Kidney tubule cell (primary cell): ENCODE results near the gene HPDL.

Experiments
- DNase-seq: peaks from one replicate; pipeline ENCODE4 v3.0.0-alpha.2; 2018; ENCODE audit warnings: low spot score

HPDL gene

GRCh38 chr1:45322486-45323040 lies 4.1 kb upstream of the HPDL start:
- DNase-seq, result no peak

- DNase-seq, result no peak
Observed at GRCh38 chr1:45325851-45326506, 716 bp upstream of the HPDL start.

GRCh38 chr1:45327644-45328515 lies 1.2 kb downstream of the HPDL start:
- no peak for DNase-seq

DNA sequence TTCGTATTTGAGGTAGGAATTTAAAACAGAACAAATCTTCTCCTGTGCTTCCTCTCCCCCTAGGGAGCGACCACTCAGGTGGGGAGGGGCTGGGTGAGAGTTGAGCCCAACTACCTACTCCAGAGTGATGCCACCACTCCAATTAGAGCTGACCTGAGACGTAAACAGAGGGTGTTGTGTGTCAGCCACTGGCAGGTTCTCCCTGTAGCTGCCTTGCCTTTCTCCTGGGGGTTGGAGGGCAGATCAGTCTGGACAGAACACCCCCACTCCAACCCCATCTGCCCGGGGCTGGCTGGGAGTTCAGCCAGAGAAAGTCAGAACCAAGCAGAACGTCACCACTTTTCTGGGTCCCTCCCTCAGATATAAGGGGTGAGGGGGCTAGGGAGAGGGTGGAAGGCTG lies 2.0 kb downstream of the HPDL start:
- no peak for DNase-seq

DNA sequence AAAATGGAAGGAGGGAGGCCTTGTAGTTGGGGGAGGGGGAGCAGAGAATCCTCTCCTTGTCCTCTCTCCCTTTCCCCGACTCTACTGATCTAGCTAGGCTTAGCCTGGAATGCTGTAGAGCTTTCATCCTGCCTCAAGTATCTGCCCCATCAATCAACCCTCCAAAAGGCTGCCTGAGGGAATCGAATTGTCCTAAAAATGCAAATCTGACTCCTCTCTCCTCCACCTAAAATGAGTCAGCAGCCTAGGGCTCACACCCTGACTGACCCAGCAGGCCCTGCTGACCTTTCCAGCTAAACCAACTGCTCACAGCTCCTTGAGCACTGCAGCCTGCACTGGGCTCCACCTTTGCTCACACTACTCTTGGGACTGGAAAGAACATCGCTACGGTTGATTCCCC lies 2.8 kb downstream of the HPDL start:
- no peak for DNase-seq

- DNase-seq, result no peak
Observed at GRCh38 chr1:45331436-45332345, 5.0 kb downstream of the HPDL start.

GRCh38 chr1:45332346-45332720 lies 5.6 kb downstream of the HPDL start:
- DNase-seq, result no peak

DNA sequence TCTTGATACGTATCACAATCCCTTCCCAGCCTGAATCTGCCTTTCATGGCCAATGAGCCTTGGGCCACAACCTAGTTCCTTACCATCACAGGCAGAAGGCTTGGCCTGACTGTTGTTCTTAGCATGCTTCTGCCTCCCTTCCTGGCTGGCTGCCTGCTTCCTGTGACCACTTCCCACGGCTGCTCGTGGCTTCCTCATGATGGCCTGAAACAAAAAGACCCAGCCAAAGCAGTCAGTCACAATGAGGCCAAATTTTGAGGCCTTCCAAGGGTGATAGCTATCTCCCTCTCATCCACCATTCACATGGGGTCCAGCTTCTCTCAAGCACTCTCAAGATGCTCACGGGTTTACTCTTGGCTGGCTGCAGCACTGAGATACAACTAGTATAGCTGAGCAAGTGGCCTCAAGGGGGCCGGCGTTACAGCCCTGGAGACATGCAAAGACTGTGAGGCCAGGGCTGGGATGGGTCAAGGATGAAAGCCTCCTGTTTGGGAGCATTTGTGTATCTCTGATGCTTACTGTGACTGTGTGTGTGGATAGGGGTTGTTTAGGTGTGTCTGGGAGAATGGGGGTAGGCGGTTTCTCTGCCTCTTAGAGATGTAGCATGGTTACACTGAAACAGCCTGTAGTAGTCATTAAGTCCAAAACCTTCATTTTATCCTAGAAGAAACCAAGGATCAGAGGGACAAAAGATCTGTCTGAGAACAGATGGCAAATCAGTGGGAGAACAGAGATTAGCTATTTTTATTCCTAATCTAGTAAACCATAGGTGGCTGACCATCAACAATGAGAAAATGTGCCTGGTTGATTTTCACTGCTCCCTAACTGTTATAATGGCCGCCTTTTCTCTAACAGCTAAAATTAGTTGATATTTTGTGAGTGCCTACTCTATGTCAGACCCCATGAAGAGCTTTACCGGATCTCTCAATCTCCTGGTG lies 7.9 kb downstream of the HPDL start:
- no peak for DNase-seq

DNA sequence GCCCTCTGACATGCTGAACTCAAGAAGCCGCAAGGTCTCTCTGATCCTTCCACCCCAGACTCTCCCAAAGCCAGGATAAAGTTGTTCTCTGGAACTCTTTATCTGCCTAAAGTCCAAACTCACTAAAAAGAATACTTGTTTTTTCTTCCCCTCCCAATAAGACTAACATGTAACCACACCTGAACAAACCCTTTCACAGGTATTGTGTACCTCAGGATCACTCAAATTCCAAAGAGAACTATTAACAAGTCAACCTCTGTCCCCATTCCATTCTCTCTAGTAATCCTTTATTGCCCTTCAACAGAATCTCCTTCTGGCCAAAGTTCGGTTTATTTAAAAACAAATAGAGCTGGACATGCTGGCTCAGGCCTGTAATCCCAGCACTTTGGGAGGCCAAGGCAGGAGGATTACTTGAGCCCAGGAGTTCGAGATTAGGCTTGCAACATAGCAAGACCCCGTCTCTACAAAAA lies 9.2 kb downstream of the HPDL start:
- DNase-seq, result peak; percentile 13

- peak; percentile 71 for DNase-seq
Observed at GRCh38 chr1:45337630-45338325, 11.1 kb downstream of the HPDL start.

DNA sequence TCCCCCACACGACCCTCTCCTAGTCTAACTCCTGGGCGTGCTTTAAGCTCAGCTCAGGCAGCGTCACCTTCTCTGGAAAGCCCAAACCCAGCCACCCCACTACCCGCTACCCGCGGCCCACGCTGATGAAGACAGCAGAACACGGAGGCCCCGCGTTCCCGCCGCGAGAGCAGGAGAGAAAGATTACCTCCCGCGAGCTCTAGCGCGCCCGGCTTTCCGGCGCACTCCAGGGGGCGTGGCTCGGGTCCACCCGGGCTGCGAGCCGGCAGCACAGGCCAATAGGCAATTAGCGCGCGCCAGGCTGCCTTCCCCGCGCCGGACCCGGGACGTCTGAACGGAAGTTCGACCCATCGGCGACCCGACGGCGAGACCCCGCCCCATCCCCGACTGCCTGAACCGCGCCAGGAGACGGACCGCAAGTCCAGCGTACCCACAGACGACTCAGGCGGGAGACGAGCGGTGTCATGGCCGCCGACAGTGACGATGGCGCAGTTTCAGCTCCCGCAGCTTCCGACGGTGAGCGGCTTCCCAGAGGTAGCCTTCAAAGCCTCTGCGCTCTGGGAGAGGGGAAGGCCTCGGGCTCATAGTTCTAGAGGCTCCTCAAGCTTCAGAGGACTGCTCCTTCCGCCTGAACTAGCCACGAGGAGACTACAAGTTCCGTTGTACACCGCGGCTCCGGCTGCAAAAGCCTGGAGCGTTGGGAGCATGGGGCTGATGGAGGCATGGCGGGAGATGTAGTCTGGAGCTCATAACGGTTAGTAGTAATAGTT lies 13.3 kb downstream of the HPDL start, which contains the start of the genes MUTYH and TOE1:
TSS of gene MUTYH (minus strand) at position 652 of the 770 bp plus-strand sequence. CDS start 5,935 bp downstream, outside the sequence.
TSS of gene TOE1 (plus strand) at position 382 of the 770 bp plus-strand sequence. CDS start at position 465, 83 bp downstream.
- peak; percentile 92 for DNase-seq

- DNase-seq, result peak; percentile 14
Observed at GRCh38 chr1:45340816-45341466, 14.2 kb downstream of the HPDL start.

DNA sequence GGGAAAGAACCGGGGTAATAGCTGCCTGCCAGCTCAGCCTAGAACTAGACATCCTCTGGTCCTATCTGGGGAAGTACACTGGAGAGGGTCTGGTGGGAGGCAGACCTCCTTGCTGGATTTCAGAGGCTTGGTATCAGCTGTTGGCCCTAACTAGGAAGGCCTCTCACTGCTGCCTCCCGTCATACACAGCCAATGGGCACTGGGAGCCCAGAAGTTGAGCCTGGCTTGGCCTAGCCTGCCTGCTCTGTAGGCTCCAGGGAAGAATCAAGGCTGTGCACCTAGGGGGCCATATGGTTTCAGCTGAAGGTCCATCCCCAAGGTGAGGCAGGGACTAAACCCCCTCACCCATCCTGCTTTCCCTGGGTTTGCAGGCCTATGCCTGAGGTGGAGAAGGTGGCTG lies 17.8 kb downstream of the HPDL start:
- DNase-seq, result no peak

DNA sequence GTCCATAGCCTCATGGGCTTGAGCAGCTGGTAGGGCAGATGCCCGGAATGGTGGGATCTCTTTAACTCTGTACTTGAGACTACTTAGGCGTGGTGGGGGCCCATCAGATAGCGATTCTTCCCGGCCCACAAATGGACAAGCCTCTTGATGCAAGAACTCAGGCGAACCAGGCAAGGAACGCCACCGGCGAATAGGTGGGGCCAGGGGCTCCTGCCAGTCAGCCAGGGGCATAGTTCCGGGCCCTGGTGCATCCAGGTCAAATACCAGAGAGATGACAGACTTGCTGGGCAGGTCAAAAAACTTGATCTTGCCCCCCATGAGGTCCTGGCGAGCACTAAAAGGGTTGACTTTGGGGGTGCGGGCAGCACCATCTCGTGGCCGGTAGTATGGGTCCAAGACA lies 18.3 kb downstream of the HPDL start:
- DNase-seq, result no peak

DNA sequence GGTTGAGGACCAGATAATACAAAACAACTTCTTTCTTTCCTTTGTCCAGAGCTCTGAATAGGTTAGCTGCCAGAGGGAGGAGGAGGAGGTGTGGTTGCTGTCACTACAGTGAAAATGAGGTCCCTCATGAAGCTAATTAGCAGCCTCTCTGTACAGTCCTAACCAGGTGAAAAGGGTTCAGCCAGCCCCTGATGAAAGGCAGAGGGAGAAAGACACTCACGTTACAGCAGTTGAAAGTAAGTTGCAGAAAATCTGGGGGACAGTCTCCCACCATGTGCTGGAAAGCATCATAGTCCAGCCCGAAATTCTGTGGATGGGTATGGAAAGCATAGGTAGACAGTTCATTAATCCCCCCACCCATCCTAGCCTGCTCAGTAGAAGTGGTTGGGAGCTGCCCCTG lies 19.8 kb downstream of the HPDL start:
- no peak for DNase-seq

- DNase-seq, result peak; percentile 61
Observed at GRCh38 chr1:45348020-45348419, 21.3 kb downstream of the HPDL start.

GRCh38 chr1:45348609-45348965 lies 21.9 kb downstream of the HPDL start:
- no peak for DNase-seq

DNA sequence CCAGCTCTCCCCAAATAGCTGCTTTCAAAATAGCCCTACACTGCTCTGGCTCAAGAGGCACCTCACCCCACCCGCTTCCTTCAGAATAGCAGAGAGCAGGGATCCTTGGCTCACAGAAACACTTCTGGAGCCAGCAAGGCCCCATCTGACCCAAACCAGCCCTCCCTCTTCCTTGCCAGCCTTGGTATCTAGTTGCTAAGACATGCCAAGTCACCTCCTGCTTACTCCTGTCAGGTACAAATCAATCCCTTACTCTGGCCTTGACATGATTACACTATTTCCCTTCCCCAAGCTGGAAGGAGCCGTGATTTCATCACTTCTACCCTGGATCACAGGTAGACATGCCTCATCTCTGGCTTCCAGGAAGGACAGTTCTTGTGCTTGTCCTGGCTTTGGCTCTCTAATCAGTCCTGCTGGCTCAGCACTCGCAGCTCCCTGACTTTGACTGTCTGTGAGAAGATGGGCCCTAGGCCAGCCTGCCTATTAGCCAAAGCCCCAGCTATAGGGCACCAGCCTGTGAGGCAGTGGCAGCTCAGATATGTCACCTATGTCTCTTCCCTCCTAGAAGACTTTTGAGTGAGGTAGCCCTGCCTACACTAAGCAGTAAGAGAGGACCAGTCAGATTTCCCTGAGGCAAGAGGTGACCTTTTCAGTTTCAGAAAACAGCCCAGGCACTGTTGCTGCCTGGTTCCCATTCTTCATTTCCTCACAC lies 22.4 kb downstream of the HPDL start:
- DNase-seq, result no peak
